OCI-LY7 (cell line): ENCODE results near the gene ATP8B1. TPM values are rescaled to one million over a fixed set of nuclear protein-coding genes. Genes with fewer than 3 reads are reported as not detected.

Experiments
- BruUV-seq: library from RNA; stranded (reverse); fragments of 400-500 nt; replicated peaks from 2 replicates; lab custom pipeline; 2021; lab: Mats Ljungman, UMichigan
- CTCF ChIA-PET: fragments of 300-600 bp; sonication (Branson Sonifier 250); formaldehyde crosslinking; loops from one replicate; lab custom pipeline; 2022; ENCODE audit warnings: antibody characterized with exemption; ENCODE audit not compliant: unreplicated experiment; lab: Charles Lee
- POLR2A ChIA-PET: fragments of 300-600 bp; sonication (Branson Sonifier 250); formaldehyde crosslinking; loops from one replicate; lab custom pipeline; 2022; ENCODE audit warnings: antibody characterized with exemption; lab: Charles Lee
- DNase-seq: peaks from one replicate; pipeline ENCODE4 v3.0.0-alpha.2; 2015; ENCODE audit warnings: low spot score
- H2AFZ ChIP-seq: fragments of 200-600 bp; sonication (generic), shearing (Covaris generic); 2 replicates; pipeline ENCODE4 v1.6.1; 2014; ENCODE audit warnings: mild to moderate bottlenecking, antibody characterized with exemption, low read length, moderate library complexity
- H3K27ac ChIP-seq: fragments of 200-600 bp; sonication (generic); 2 replicates; pipeline ENCODE4 v1.5.1; 2014; ENCODE audit warnings: mixed run types, low read depth, mild to moderate bottlenecking, moderate library complexity, low read length, inconsistent platforms; ENCODE audit not compliant: poor library complexity, severe bottlenecking
- H3K36me3 ChIP-seq: fragments of 200-600 bp; sonication (generic); 2 replicates; pipeline ENCODE4 v1.6.1; 2014; ENCODE audit warnings: mild to moderate bottlenecking, antibody characterized with exemption, low read length, moderate library complexity, mixed read lengths; ENCODE audit not compliant: insufficient read depth
- H3K4me1 ChIP-seq: fragments of 200-600 bp; sonication (generic); 2 replicates; pipeline ENCODE4 v1.5.1; 2014; ENCODE audit warnings: mild to moderate bottlenecking, low read length; ENCODE audit not compliant: insufficient read depth, poor library complexity, severe bottlenecking
- H3K4me2 ChIP-seq: fragments of 200-600 bp; sonication (generic); 2 replicates; pipeline ENCODE4 v1.6.1; 2014; ENCODE audit warnings: mild to moderate bottlenecking, low read length
- H3K4me3 ChIP-seq: fragments of 200-600 bp; sonication (generic); 2 replicates; pipeline ENCODE4 v1.5.1; 2014; ENCODE audit warnings: mild to moderate bottlenecking, low read depth, low read length; ENCODE audit not compliant: poor library complexity, severe bottlenecking
- H3K79me2 ChIP-seq: fragments of 200-600 bp; sonication (generic); 2 replicates; pipeline ENCODE4 v1.6.1; 2016; ENCODE audit warnings: low read depth, mild to moderate bottlenecking, low read length, moderate library complexity, mixed read lengths; ENCODE audit not compliant: insufficient read depth
- H3K9me2 ChIP-seq: fragments of 200-600 bp; sonication (generic); 2 replicates; pipeline ENCODE4 v1.6.1; 2016; ENCODE audit warnings: mild to moderate bottlenecking, low read length, mixed read lengths; ENCODE audit not compliant: insufficient read depth
- H3K9me3 ChIP-seq: fragments of 200-600 bp; sonication (generic); 2 replicates; pipeline ENCODE4 v1.6.1; 2014; ENCODE audit warnings: mild to moderate bottlenecking, mixed run types, low read length, mixed read lengths
- H4K20me1 ChIP-seq: fragments of 200-600 bp; sonication (generic); 2 replicates; pipeline ENCODE4 v1.6.1; 2014; ENCODE audit warnings: mild to moderate bottlenecking, antibody characterized with exemption, low read length, moderate library complexity, mixed read lengths; ENCODE audit not compliant: insufficient read depth
- CTCF ChIP-seq: fragments of 200-600 bp; sonication (generic); conservative IDR thresholded peaks from 2 replicates; pipeline ENCODE4 v1.5.1; 2014; ENCODE audit warnings: mild to moderate bottlenecking, antibody characterized with exemption, low read length, moderate library complexity, mixed read lengths
- EZH2phosphoT487 ChIP-seq: fragments of 200-600 bp; sonication (generic); IDR thresholded peaks from 2 replicates; pipeline ENCODE4 v1.6.1; 2018; ENCODE audit warnings: low read depth, borderline replicate concordance, mild to moderate bottlenecking, mixed run types, antibody characterized with exemption, low read length, moderate library complexity, mixed read lengths
- intact Hi-C: fragments of 100-400 bp; cut with micrococcal nuclease; formaldehyde crosslinking; loops from one replicate; pipeline ENCODE4 v1.10.0; 2022; ENCODE audit not compliant: unreplicated experiment
- total RNA-seq, 2 experiments: library from RNA; depleted of rRNA in 1 of 2; stranded (reverse); fragments of >200 nt in 1 of 2; shearing (Covaris generic) in 1 of 2; gene quantifications; 2 replicates each; pipeline ENCODE4 v1.2.3, GENCODE V29; 2014 to 2022

The ATP8B1 gene
- total RNA-seq, 2 experiments from 2014 or later: not detected

GRCh38 chr18:57674891-57675290 is 128.2 kb downstream of the ATP8B1 start:
- Histone ChIP-seq H3K4me1 (no peaks in the 10 kb centered on the region), H3K4me3 (no peak overlapping the region), H3K9me2 (no peaks in the 10 kb centered on the region), H2AFZ (no peak overlapping the region), H3K36me3 (no peaks in the 10 kb centered on the region; the same call in 1 of the 2 replicates), H3K79me2 (peaks cover 7% of the 10 kb centered on the region; the same call in 1 of the 2 replicates), H3K9me3 (0 out of 2 replicates have a peak, but pooled peaks cover 4% of the 10 kb centered on the region), H4K20me1 (no peaks in the 10 kb centered on the region), H3K4me2 (no peak overlapping the region), H3K27ac (no peak overlapping the region)
- intact Hi-C loops: no loop called here
- no peak for DNase-seq
- no peak for TF ChIP-seq CTCF
- no peak for TF ChIP-seq EZH2phosphoT487
- ChIA-PET POLR2A (no interaction called here), CTCF (no interaction called here)
- BruUV-seq: no TSS peak

- CTCF ChIA-PET: no interaction called here
- H3K4me3 ChIP-seq: no peak overlapping the region
- no peak for DNase-seq
These were observed 133.1 kb downstream of the ATP8B1 start for GRCh38 chr18:57670046-57670445.

More at GRCh38 chr18:57670046-57670445, 133.1 kb downstream of the ATP8B1 start:
- H3K9me2 ChIP-seq: no peaks in the 10 kb centered on the region
- no peaks in the 10 kb centered on the region for H4K20me1 ChIP-seq
- H3K4me2 ChIP-seq: no peak overlapping the region
- intact Hi-C loops: no loop called here
- no TSS peak for BruUV-seq
- TF ChIP-seq CTCF (no peak), EZH2phosphoT487 (no peak)
- no peak overlapping the region for H3K27ac ChIP-seq
- 0 out of 2 replicates have a peak, but pooled peaks cover 4% of the 10 kb centered on the region for H3K9me3 ChIP-seq
- POLR2A ChIA-PET: no interaction called here
- H3K4me1 ChIP-seq: peaks cover 33% of the 10 kb centered on the region
- no peaks in the 10 kb centered on the region; the same call in 1 of the 2 replicates for H3K36me3 ChIP-seq
- no peak overlapping the region for H2AFZ ChIP-seq
- peaks cover 50% of the 10 kb centered on the region for H3K79me2 ChIP-seq
